Measurements from ENCODE around the gene UBE2J2.

GRCh38 chr1:1245817-1246576 is 27.7 kb downstream of the UBE2J2 start:
- no peak for TF ChIP-seq CREB1 (IDR thresholded peaks at IDR 0.05; ENCODE audit: low read depth)
- no peak for TF ChIP-seq RAD21 (IDR thresholded peaks at IDR 0.05; ENCODE audit: low read depth)
- no peak for TF ChIP-seq FOXM1 (IDR thresholded peaks at IDR 0.05; ENCODE audit: borderline replicate concordance, low read depth)
- TF ChIP-seq USF1 (IDR thresholded peaks at IDR 0.05): no peak
- TF ChIP-seq NFIC (IDR thresholded peaks at IDR 0.05): no peak
- no peak for TF ChIP-seq EP300 (IDR thresholded peaks at IDR 0.05; ENCODE audit: borderline replicate concordance)
- no peak for TF ChIP-seq TAF1 (IDR thresholded peaks at IDR 0.05; ENCODE audit: low read depth)
